GM12892 (cell line): Measurements from ENCODE around the gene C10orf71.

Experiments
- POLR2A ChIP-seq: IDR thresholded peaks from 2 replicates; pipeline ENCODE4 v1.6.1; 2011; ENCODE audit warnings: low read depth, low read length, control low read depth
- TAF1 ChIP-seq: IDR thresholded peaks from 2 replicates; pipeline ENCODE4 v1.6.1; 2011; ENCODE audit warnings: low read depth, mild to moderate bottlenecking, control low read depth, low read length, borderline replicate concordance

GRCh38 chr10:49268185-49268584, 30.8 kb upstream of the C10orf71 start:
- TF ChIP-seq POLR2A (no peak), TAF1 (no peak)
